ENCODE data around the gene TRAK1.

The TRAK1 gene

DNA sequence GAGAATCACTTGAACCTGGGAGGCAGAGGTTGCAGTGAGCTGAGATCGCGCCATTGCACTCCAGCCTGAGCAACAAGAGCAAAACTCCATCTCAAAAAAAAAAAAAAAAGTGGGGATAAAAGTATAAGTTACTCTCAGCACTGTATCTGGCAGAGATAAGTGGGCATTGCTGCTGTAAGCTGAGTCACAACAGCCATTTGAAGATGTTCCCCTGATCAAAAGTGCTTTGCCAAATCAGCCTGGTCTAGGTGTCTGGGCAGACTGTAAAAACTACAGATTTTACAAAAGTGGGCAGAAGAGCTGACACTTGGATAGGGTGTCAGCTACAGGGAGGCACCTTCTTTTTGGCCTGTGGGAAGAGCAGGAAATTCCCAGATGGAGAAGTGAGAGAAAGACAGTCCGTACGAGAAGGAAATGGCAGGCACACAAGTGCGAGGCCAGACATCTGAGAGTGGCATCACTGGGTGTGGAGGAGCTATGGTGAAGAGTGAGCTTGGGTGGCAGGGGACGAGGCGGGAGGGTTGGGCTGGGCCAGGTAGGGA, 78.5 kb downstream of the TRAK1 start:
- Mint-ChIP-seq H3K4me1 (peaks cover 60 to 96% of the 10 kb centered on the region in 2 donors), H3K36me3 (peaks cover 14 to 27% of the 10 kb centered on the region in 2 donors), H3K27ac (peak overlapping the region; percentile 86), H3K27me3 (no peaks in the 10 kb centered on the region), H3K4me3 (peak overlapping the region in 1 of 2 donors; percentile 44), H3K9me3 (no peaks in the 10 kb centered on the region)
- ATAC-seq (replicated peaks), result peak; percentile 23 to 48
- no peak for DNase-seq

DNA sequence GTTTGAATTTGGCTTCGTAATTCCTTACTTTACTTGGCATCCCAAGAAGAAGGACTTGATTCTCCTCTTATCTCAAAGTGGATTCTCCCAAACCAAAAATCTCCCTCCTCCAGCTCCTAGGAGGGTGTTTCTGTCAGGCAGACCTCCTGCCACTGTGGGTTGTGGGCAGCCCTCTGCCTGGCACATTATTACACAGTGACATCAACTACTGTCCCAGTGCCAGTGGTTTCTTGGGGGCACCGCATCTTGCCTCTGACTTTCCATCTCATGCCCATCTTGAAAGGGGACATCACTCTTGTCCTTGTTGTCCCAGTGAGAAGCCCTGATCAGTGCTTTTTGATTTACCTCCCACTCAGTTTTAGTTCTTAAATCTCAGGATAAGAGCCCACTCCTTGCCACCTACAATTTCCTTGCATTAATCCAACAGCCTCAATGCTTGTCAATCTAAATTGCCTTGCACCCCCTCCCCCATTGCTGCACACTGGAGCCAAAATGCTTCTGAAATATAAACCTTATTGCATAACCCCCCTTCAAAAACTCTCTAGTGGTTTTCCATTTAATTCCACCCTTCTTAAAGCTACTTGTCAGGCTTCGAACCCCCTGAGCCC, 81.0 kb downstream of the TRAK1 start:
- H3K27me3 Mint-ChIP-seq, result no peaks in the 10 kb centered on the region
- H3K27ac Mint-ChIP-seq, result peak overlapping the region; percentile 81
- no peak for DNase-seq
- H3K36me3 Mint-ChIP-seq, result peaks cover 11 to 22% of the 10 kb centered on the region in 2 donors
- no peaks in the 10 kb centered on the region for H3K9me3 Mint-ChIP-seq
- no peak for ATAC-seq (replicated peaks)
- H3K4me3 Mint-ChIP-seq, result peak overlapping the region in 1 of 2 donors; percentile 18
- H3K4me1 Mint-ChIP-seq, result peaks cover 57 to 91% of the 10 kb centered on the region in 2 donors

DNA sequence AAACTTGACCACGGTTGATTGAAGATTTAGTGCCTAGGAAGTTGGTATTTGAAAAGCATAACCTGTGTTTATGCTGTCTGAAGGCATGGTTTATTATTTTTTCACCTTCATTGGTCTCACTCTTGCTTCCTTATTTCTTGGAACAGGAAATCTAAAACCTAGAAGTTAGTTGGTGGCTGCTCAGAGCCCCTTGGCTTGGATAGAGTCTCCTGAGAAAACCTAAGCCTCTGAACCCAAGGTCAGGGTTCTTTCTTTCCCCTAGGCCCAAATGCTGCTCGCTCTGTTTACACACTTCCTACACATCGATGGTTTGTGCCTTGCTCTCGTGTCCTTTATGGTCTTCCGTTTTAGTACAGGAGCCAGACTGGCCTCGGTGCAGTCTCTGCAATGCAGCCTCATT, 82.2 kb downstream of the TRAK1 start:
- H3K27me3 Mint-ChIP-seq, result no peaks in the 10 kb centered on the region
- ATAC-seq (replicated peaks) (peak; percentile 52 to 70), DNase-seq (no peak)
- no peaks in the 10 kb centered on the region for H3K9me3 Mint-ChIP-seq
- H3K4me3 Mint-ChIP-seq, result peak overlapping the region in 1 of 2 donors; percentile 34
- H3K36me3 Mint-ChIP-seq, result peaks cover 15 to 31% of the 10 kb centered on the region in 2 donors
- peak overlapping the region; percentile 51 for H3K27ac Mint-ChIP-seq
- peaks cover 57 to 85% of the 10 kb centered on the region in 2 donors for H3K4me1 Mint-ChIP-seq

DNA sequence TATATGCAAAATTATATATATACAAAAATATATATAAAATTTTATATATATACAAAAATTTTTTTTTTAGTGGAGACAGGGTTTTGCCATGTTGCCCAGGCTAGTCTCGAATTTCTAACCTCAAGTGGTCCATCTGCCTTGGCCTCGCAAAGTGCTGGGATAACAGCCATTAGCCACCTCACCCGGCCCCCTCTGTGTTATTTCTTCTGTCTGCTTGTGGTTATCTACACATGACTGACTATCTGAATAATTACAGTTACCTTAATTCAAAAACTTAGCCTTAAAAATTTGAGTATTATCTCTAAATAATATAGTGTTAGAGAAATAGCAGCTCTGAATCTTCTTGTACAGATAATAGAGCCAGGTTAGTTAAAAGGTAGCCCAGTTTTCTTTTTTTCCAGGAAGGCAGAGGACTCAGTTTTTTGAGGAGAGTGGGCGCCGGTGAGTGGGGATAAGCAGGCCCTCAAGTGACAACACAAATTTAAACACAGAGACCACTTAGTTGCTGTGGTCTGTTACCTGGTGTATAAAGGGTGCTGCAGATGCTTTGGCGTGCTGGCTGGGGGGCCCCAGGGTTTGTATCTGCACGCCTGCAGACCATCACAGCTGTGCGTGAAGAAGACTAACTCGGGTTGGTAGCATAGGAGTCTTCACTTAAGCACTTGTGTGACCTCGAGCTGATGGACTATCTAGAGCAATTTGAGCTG, 83.7 kb downstream of the TRAK1 start:
- Mint-ChIP-seq H3K27ac (no peak overlapping the region), H3K9me3 (no peaks in the 10 kb centered on the region), H3K36me3 (peaks cover 19 to 36% of the 10 kb centered on the region in 2 donors), H3K27me3 (no peaks in the 10 kb centered on the region), H3K4me1 (peaks cover 56 to 82% of the 10 kb centered on the region in 2 donors), H3K4me3 (peak overlapping the region in 1 of 2 donors; percentile 20)
- DNase-seq (no peak), ATAC-seq (replicated peaks) (no peak)

DNA sequence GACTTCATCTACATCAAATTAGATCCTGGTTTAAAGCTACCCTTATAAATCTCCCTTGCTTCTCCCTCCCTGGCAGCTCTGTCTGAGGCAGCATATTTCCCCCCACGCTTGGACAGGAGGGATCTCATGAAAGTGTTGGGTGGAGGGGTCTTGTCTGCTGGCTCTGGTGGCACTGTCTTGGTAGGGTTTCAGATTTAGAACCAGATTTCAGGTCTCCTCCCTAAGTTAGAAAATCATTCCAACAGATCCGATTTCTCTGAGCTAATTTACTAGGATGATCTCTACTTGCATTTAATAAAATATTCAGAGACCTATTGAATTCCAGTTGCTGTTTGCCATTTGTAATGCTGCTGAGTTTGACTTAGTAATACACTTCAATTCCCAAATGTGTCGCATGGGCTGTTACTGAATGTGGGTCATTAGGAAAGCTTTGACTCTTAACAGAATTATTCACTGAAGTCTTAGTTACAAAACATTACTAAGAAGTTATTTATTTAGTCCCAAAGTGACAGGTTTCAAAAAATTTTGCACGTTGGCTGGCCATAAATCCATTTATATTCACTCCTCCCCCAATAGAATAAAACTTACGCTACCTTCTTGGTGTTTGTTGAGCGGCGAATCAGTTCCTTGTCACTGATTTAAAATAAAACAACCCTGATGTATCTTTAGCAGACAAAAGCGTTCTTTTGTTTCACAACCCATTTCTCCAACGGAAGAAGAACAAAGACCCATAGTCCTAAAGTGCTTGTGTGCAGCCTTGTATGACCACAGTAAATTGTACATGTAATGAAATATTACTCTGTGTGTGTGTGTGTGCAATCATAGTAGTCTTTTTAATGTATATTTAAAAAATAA, 84.5 kb downstream of the TRAK1 start:
- Mint-ChIP-seq H3K4me3 (no peak overlapping the region), H3K4me1 (peaks cover 52 to 74% of the 10 kb centered on the region in 2 donors), H3K9me3 (no peaks in the 10 kb centered on the region), H3K36me3 (peaks cover 18 to 39% of the 10 kb centered on the region in 2 donors), H3K27ac (peak overlapping the region; percentile 7), H3K27me3 (no peaks in the 10 kb centered on the region)
- DNase-seq, result no peak
- no peak for ATAC-seq (replicated peaks)

DNA sequence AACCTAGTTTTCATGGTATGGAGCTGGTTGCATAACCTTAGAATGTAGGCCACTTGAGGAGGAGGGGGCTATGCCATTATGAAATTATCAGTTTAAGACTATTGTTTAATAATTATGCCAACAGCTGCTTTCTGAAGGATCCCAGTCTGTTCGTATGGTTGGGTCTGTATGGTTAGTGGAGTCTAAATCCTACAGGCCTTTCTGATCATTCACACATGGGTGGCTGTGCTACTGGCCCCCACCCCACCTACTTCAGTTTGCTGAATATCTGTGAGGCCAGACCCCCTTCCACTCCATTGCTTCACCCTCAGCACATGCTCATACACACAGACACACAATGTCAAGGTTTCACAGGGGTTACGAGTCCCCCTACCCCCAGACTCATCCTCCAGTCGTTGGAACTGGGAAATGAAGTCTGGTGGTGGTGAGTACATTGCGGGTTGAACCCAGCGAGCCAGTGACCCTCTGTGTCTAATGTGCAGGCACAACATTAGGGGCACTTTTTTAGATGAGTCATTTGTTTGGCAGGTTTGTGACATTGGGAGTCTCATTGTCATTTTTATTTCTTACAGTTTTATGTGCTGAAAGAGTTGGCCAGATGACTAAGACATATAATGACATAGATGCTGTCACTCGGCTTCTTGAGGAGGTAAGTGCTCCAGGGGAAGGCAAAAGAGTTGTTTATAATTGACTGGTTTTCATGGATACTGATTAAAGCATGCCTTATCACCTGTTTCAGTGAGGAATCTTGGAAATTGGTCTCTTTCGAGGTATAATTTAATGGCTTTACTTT, 85.3 kb downstream of the TRAK1 start:
- Mint-ChIP-seq H3K9me3 (no peaks in the 10 kb centered on the region), H3K36me3 (peaks cover 20 to 33% of the 10 kb centered on the region in 2 donors), H3K4me3 (no peak overlapping the region), H3K27ac (peak overlapping the region; percentile 42), H3K27me3 (no peaks in the 10 kb centered on the region), H3K4me1 (peaks cover 46 to 66% of the 10 kb centered on the region in 2 donors)
- DNase-seq, result no peak
- no peak for ATAC-seq (replicated peaks)

DNA sequence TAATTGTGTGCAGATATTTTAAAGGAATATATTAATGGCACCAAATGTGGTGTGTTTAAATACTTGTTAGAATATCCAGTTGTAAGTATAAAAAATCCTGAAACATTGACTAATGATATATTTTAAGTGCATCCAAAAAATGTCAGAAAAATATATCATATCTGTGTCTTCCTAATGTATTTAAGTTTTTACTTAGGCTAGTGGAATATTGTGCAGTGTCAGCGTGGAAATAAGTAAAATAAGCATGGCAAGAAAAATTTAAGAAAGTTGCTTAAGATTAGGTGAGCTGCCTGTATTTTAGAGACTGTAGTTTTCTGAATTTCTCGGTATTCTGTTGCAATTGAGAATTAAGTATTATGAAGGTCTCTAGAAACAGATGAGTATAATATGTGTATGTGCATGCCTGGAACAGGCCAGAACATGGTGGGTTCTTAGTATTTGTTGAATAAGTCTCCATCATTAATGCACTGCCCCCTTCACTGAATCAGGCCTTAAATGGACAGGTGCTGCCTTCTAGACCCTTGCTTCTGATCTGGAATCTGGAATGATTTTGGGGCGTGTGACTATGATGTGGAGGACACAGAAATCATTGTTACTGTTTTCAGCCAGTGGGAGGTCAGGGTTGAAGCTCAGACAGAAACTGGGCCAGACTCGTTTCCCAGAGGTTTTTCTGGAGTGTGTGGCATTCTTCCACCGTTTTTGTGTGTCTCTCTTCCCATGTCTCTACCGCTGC, 86.1 kb downstream of the TRAK1 start:
- peaks cover 19 to 26% of the 10 kb centered on the region in 2 donors for H3K36me3 Mint-ChIP-seq
- peaks cover 38 to 58% of the 10 kb centered on the region in 2 donors for H3K4me1 Mint-ChIP-seq
- peak overlapping the region; percentile 47 for H3K27ac Mint-ChIP-seq
- H3K27me3 Mint-ChIP-seq, result no peaks in the 10 kb centered on the region
- H3K4me3 Mint-ChIP-seq, result no peak overlapping the region
- DNase-seq (no peak), ATAC-seq (replicated peaks) (no peak)
- no peaks in the 10 kb centered on the region for H3K9me3 Mint-ChIP-seq

DNA sequence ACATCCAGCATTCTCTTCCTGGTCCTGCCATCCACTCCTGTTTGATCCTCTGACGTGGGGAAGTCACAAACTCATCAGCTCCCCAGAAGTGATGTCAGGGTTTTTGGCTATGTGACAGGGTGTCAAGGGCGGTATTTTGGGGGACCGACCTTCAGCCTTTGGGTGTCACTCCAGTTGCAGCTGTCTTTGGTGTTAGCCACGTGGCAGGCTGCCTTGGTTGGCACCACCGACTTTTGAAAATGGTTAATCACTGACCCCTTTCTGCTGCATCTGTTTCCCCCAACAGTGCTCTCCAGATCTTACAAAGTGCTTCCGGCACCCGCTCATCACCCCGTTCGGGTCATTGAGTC, 86.6 kb downstream of the TRAK1 start:
- Mint-ChIP-seq H3K4me1 (peaks cover 34 to 53% of the 10 kb centered on the region in 2 donors), H3K27me3 (no peaks in the 10 kb centered on the region), H3K4me3 (no peak overlapping the region), H3K9me3 (no peaks in the 10 kb centered on the region), H3K36me3 (peaks cover 15 to 29% of the 10 kb centered on the region in 2 donors), H3K27ac (peak overlapping the region; percentile 47)
- ATAC-seq (replicated peaks), result no peak
- no peak for DNase-seq

DNA sequence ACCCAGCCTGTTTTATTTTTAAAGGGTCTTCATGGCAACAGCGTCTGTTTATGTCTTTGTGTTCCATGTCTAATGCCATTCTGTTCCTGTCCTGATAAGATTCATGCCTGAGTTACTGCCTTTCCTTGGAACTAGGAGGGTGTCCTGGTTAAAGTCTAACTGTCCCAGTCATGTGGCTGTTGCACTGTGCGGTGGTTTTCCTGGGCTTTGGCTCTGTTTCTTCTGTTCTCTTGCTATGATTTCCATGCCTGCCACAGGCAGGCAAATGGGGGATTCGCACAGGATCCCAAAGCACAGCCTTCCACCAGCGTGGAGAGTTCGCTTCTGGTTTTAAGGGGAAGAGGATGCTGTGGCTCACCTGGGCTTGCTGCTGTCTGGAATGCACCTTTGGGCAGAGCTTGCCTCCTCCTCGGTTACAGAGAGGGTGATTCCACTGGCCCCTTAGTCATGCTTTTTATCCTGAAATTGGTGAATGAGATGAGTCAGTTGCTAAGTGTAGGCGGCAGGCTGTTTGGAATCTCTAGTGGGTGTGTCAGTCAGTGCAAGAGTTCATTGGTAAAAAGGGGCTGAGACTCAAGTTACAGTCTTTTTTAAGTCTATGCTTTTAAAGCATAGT, 88.1 kb downstream of the TRAK1 start:
- ATAC-seq (replicated peaks) (no peak), DNase-seq (no peak)
- no peak overlapping the region for H3K4me3 Mint-ChIP-seq

DNA sequence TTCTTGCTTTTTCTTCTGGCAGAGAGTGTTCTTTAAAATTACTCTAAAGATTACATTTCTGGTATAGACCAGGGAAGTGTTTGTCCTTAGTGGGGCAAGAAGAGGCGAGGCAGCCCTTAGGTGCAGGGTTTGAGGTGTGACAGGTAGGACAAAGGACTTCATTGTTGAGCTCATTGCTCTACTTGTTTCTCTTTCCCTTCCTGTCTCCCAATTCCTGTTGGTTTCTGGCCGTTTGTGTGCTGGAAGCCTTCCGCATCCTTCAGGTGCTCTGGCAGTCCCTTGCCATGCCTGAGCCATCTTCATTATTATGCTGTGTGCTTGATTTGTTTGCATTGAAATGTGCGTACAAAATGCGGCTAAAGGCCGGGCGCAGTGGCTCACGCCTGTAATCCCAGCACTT, 89.7 kb downstream of the TRAK1 start:
- H3K9me3 Mint-ChIP-seq, result no peaks in the 10 kb centered on the region
- no peaks in the 10 kb centered on the region for H3K27me3 Mint-ChIP-seq

More for the DNA sequence above, 88.1 kb downstream of the TRAK1 start:
- Mint-ChIP-seq H3K36me3 (peaks cover 15 to 29% of the 10 kb centered on the region in 2 donors), H3K9me3 (no peaks in the 10 kb centered on the region), H3K4me1 (peaks cover 25 to 38% of the 10 kb centered on the region in 2 donors), H3K27me3 (no peaks in the 10 kb centered on the region), H3K27ac (peak overlapping the region; percentile 60)

DNA sequence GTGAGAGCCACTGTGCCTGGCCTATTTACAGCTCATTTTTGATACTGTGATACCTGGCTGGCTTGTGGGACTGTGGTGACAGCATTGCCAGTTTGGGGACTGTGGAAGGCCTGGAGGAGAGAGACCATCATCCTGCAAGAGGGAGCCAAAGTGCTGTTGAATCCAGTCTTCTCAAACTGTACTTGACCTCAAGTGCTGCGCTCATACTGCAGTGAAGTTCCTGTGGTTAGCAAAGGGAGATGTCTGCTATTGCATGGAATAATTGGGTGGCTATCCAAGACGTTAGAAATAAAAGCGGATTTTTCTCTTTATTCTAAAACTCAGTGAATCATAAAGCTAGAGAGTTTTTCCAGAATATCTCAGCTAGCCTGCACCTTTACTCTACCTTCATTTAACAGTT, 91.4 kb downstream of the TRAK1 start:
- no peak overlapping the region for H3K27ac Mint-ChIP-seq
- H3K4me1 Mint-ChIP-seq, result peaks cover 13 to 17% of the 10 kb centered on the region in 2 donors
- ATAC-seq (replicated peaks) (no peak), DNase-seq (no peak)
- no peaks in the 10 kb centered on the region for H3K27me3 Mint-ChIP-seq
- H3K4me3 Mint-ChIP-seq, result no peak overlapping the region
- H3K9me3 Mint-ChIP-seq, result no peaks in the 10 kb centered on the region
- H3K36me3 Mint-ChIP-seq, result peaks cover 34 to 40% of the 10 kb centered on the region in 2 donors

More for the DNA sequence above, 89.7 kb downstream of the TRAK1 start:
- ATAC-seq (replicated peaks) (no peak), DNase-seq (no peak)
- H3K4me1 Mint-ChIP-seq, result peaks cover 15 to 24% of the 10 kb centered on the region in 2 donors
- peak overlapping the region; percentile 42 for H3K27ac Mint-ChIP-seq
- no peak overlapping the region for H3K4me3 Mint-ChIP-seq
- H3K36me3 Mint-ChIP-seq, result peaks cover 28 to 42% of the 10 kb centered on the region in 2 donors

DNA sequence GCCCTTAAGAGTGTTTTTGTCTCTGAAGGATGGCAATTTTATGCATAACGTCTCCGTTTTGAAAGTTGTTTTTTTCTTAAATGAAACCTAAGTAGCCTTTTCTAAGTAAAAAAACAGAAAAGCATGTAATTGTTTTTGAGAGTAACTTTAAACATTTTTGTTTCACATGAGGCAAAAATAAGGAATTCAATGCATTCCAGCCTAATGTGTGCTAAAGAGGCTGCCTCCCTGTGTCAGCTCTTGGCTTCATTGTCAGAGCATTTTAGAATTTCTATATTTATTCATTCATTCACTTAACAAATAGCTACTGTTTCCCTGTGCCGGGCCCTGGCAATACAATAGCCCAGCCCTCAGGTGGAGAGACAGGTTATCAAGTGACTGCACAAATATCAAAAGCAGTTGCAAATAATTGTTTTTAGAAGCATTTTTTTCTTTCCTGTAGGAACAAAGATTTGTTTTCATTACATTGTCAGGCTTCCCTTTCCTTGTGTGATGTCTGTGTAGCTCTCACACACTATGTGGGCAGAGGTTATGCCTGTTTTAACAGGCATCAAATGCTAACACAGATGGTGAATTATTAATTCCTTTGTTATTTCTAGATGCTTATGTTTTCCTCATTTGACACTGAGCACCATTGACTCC, 93.0 kb downstream of the TRAK1 start:
- Mint-ChIP-seq H3K27ac (no peak overlapping the region), H3K4me1 (peaks cover 6 to 7% of the 10 kb centered on the region in 2 donors), H3K4me3 (no peak overlapping the region), H3K36me3 (peaks cover 32 to 43% of the 10 kb centered on the region in 2 donors), H3K27me3 (no peaks in the 10 kb centered on the region), H3K9me3 (no peaks in the 10 kb centered on the region)
- DNase-seq (no peak), ATAC-seq (replicated peaks) (no peak)

Measured in stimulated activated naive B cell treated with anti-CD40 and anti-IgM and Interleukin-4, amounts not matched to agents 10 μg/mL and 1 μg/mL and 100 μg/mL, for 72 hours (primary cell).